GM19467 (cell line): Measurements from ENCODE around the gene MLLT10.
"Not testable (repeated sequence)": the region's sequence is repeated elsewhere in the genome, so short reads cannot be mapped to it uniquely, and the experiment has no call there.

ENCODE experiments used
- ATAC-seq: cut with Tn5 transposase; IDR thresholded peaks from one replicate; pipeline ENCODE4 v1.9.1; 2021; ENCODE audit warnings: mild to moderate bottlenecking, moderate library complexity; ENCODE audit not compliant: unreplicated experiment

The MLLT10 gene

GRCh38 chr10:21692916-21693315 is 158.9 kb downstream of the MLLT10 start:
- no peak for ATAC-seq

GRCh38 chr10:21693418-21693817 is 159.4 kb downstream of the MLLT10 start:
- ATAC-seq, result no peak

GRCh38 chr10:21694631-21695030 is 160.6 kb downstream of the MLLT10 start:
- no peak for ATAC-seq

- ATAC-seq, result no peak
Observed at GRCh38 chr10:21696302-21696701, 162.3 kb downstream of the MLLT10 start.

GRCh38 chr10:21699575-21699974 is 165.5 kb downstream of the MLLT10 start:
- no peak for ATAC-seq

GRCh38 chr10:21700474-21700873 is 166.4 kb downstream of the MLLT10 start:
- ATAC-seq, result no peak

- no peak for ATAC-seq
Observed at GRCh38 chr10:21702633-21703111, 168.6 kb downstream of the MLLT10 start.

GRCh38 chr10:21705142-21705827 is 171.3 kb downstream of the MLLT10 start:
- ATAC-seq, result no peak

- no peak for ATAC-seq
Observed at GRCh38 chr10:21705828-21706176, 171.8 kb downstream of the MLLT10 start.

- no peak for ATAC-seq
Observed at GRCh38 chr10:21707498-21707897, 173.5 kb downstream of the MLLT10 start.

- ATAC-seq, result no peak
Observed at GRCh38 chr10:21712975-21713374, 178.9 kb downstream of the MLLT10 start.

- no peak for ATAC-seq
Observed at GRCh38 chr10:21715531-21716195, 181.6 kb downstream of the MLLT10 start.

- not testable (repeated sequence) for ATAC-seq
Observed at GRCh38 chr10:21717437-21718054, 183.5 kb downstream of the MLLT10 start.

GRCh38 chr10:21719502-21719901 is 185.5 kb downstream of the MLLT10 start:
- no peak for ATAC-seq

- ATAC-seq, result no peak
Observed at GRCh38 chr10:21720090-21720489, 186.1 kb downstream of the MLLT10 start.

- no peak for ATAC-seq
Observed at GRCh38 chr10:21721000-21721665, 187.1 kb downstream of the MLLT10 start.

GRCh38 chr10:21722209-21722608 is 188.2 kb downstream of the MLLT10 start:
- no peak for ATAC-seq

GRCh38 chr10:21724020-21724589 is 190.1 kb downstream of the MLLT10 start:
- ATAC-seq, result no peak

- peak; percentile 92 for ATAC-seq
Observed at GRCh38 chr10:21724687-21725367, 190.8 kb downstream of the MLLT10 start.

GRCh38 chr10:21726601-21727225 is 192.7 kb downstream of the MLLT10 start:
- no peak for ATAC-seq
